Measurements from ENCODE around the gene SSB. TPM values are rescaled to one million over a fixed set of nuclear protein-coding genes. Genes with fewer than 3 reads are reported as not detected.
A peak's percentile ranks its signal among the peaks of the same experiment; 100 is the strongest.

Gene SSB
- total RNA-seq, 1 experiment from 2014 or later, result 113 TPM

- no peak for DNase-seq (ENCODE audit: unreplicated experiment)
- TF ChIP-seq CTCF (IDR thresholded peaks at IDR 0.05; ENCODE audit: unreplicated experiment), result no peak
- Mint-ChIP-seq H3K9me3 (ENCODE audit: unreplicated experiment) (no peaks in the 10 kb centered on the region), H3K27me3 (ENCODE audit: insufficient read depth, unreplicated experiment) (no peaks in the 10 kb centered on the region), H3K27ac (ENCODE audit: low read depth, unreplicated experiment) (peak overlapping the region; percentile 89), H3K36me3 (ENCODE audit: insufficient read depth, unreplicated experiment) (peaks cover 50% of the 10 kb centered on the region), H3K4me3 (ENCODE audit: unreplicated experiment) (peak overlapping the region; percentile 81), H3K4me1 (ENCODE audit: insufficient read depth, unreplicated experiment) (peaks cover 36% of the 10 kb centered on the region)
- intact Hi-C loops (cut with micrococcal nuclease), result no loop called here
- CTCF ChIA-PET, result interaction anchor here (0.6 to 1.8 kb wide), 4 partner anchors 17 to 109 kb away, joined by 4 to 6 read pairs (median 4); no protein-coding TSS in a partner anchor
- POLR2A ChIA-PET, result interaction anchor here (0.6 to 1.9 kb wide), 6 partner anchors 15 to 239 kb away, joined by 3 to 7 read pairs (median 4); partner anchors contain the start of gene PPIG
- BruUV-seq (replicated peaks), result no TSS peak
Observed at GRCh38 chr2:169822785-169823392, 24.2 kb downstream of the SSB start.

GRCh38 chr2:169823996-169824372 is 25.3 kb downstream of the SSB start:
- CTCF ChIA-PET, result interaction anchor here (0.6 to 2.4 kb wide), 17 partner anchors 9 to 343 kb away, joined by 3 to 9 read pairs (median 4); no protein-coding TSS in a partner anchor
- POLR2A ChIA-PET, result interaction anchor here (0.6 to 1.9 kb wide), 22 partner anchors 8 to 240 kb away, joined by 3 to 22 read pairs (median 4); partner anchors contain the start of genes PPIG and SSB
- intact Hi-C loops (cut with micrococcal nuclease), result loop anchor here (1.0 kb wide), 2 partner anchors 53 to 104 kb away; no protein-coding TSS in a partner anchor
- H3K27ac Mint-ChIP-seq (ENCODE audit: low read depth, unreplicated experiment), result peak overlapping the region; percentile 89
- peaks cover 36% of the 10 kb centered on the region for H3K4me1 Mint-ChIP-seq (ENCODE audit: insufficient read depth, unreplicated experiment)
- no peak for DNase-seq (ENCODE audit: unreplicated experiment)
- no peaks in the 10 kb centered on the region for H3K27me3 Mint-ChIP-seq (ENCODE audit: insufficient read depth, unreplicated experiment)
- H3K36me3 Mint-ChIP-seq (ENCODE audit: insufficient read depth, unreplicated experiment), result peaks cover 41% of the 10 kb centered on the region
- H3K4me3 Mint-ChIP-seq (ENCODE audit: unreplicated experiment), result peak overlapping the region; percentile 81
- no peak for TF ChIP-seq CTCF (IDR thresholded peaks at IDR 0.05; ENCODE audit: unreplicated experiment)
- no peaks in the 10 kb centered on the region for H3K9me3 Mint-ChIP-seq (ENCODE audit: unreplicated experiment)
- BruUV-seq (replicated peaks), result no TSS peak

DNA sequence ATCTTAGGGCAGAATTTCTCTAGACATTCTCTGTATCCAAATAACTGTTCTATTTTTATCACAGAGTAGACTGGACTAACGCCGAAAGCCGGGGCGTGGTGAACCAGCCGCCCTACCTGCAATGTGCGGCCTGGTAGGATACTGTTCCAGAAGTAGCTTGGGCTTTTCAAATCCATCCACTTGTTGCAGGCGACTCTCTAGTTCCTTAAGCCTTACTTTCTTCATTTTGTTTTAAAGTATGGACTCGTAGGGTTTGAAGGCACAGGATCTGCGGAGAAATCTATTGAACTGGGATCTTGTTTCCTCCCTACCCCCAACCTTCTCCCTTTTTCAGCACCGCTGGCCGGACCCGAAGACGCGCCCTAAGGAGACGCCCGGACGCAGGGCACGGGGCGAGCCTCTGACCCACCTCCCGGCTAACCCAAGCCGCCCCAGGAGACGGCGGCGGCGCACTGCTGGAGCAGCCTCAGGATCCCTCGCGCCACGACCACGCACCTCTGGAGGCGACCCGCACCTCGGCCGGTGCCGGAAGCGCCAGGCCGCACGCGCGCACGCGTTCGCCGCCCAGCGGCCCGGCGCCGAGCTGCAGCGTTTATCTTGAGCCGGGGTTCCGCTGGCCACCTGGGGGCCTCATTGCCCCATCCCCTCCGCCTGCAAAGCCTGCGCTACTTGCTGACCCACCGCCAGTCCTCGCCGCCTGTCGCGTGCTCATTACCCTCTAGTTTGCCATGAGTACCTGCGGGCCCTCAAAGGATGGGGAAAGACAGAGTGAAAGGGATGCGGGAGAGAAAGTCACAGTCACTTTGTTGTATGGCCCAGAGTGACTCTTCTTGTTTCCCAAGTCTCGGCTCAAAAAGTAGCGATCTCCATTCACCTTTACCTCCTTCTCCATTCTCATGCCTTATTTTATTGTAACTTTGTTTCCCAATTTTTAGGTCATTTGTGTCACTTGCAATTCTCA is 26.0 kb downstream of the SSB start, which contains the start of gene METTL5:
Gene METTL5 (minus strand): TSS at position 533 of the 961 bp plus-strand sequence. CDS start 308 bp downstream, at position 225.
- ChIA-PET CTCF (interaction anchor here (0.6 to 2.4 kb wide), 21 partner anchors 9 to 1219 kb away, joined by 3 to 9 read pairs (median 4); no protein-coding TSS in a partner anchor), POLR2A (interaction anchor here (0.6 to 1.8 kb wide), 26 partner anchors 9 to 252 kb away, joined by 3 to 22 read pairs (median 4); partner anchors contain the start of gene SSB)
- peak; percentile 83 for DNase-seq (ENCODE audit: unreplicated experiment)
- BruUV-seq (replicated peaks), result TSS peak; percentile 51
- H3K27ac Mint-ChIP-seq (ENCODE audit: low read depth, unreplicated experiment), result peak within 1 kb of the TSS; percentile 89
- H3K4me3 Mint-ChIP-seq (ENCODE audit: unreplicated experiment), result peak within 1 kb of the TSS; percentile 81
- H3K9me3 Mint-ChIP-seq (ENCODE audit: unreplicated experiment), result no peaks in the 10 kb centered on the region
- H3K4me1 Mint-ChIP-seq (ENCODE audit: insufficient read depth, unreplicated experiment), result peaks cover 38% of the 10 kb centered on the region
- H3K27me3 Mint-ChIP-seq (ENCODE audit: insufficient read depth, unreplicated experiment), result no peaks in the 10 kb centered on the region
- intact Hi-C loops (cut with micrococcal nuclease), result loop anchor here (1.0 kb wide), 2 partner anchors 53 to 104 kb away; no protein-coding TSS in a partner anchor
- peak; percentile 99 for TF ChIP-seq CTCF (IDR thresholded peaks at IDR 0.05; ENCODE audit: unreplicated experiment)
- peaks cover 34% of the 10 kb centered on the region for H3K36me3 Mint-ChIP-seq (ENCODE audit: insufficient read depth, unreplicated experiment)

Measured in MCF 10A (cell line).